Measurements from ENCODE around the gene ADARB1. TPM values are rescaled to one million over a fixed set of nuclear protein-coding genes. Genes with fewer than 3 reads are reported as not detected.

ADARB1 gene
- total RNA-seq, 1 experiment from 2014 or later = 7.9 TPM

DNA sequence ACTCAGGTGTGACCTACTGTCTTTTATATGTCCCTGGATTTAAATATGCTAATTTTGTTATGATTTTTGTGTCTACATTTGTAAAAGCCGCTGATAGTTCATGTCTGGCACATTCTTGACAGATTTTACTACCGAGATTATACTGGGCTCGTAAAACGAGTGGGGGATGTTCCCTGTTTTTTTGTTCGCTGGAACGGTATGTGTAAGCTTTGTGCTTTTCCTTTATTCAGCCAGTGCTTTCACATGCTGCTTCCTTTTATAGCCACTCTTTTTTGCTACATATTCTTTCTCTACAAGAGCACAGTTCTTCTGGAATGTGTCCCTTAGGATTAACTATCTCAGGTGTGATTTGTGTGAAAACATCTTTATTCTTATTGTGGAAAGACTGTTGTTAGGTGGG, 46.6 kb downstream of the ADARB1 start:
- DNase-seq (ENCODE audit: low read depth in 1 of 2, low spot score in 2 of 2) = no peak
- no peaks in the 10 kb centered on the region for H3K36me3 ChIP-seq
- no peak overlapping the region for H3K27ac ChIP-seq
- no peaks in the 10 kb centered on the region for H3K4me1 ChIP-seq (replicated peaks)
- no peaks in the 10 kb centered on the region for H3K27me3 ChIP-seq (replicated peaks)
- no peak overlapping the region for H3K4me3 ChIP-seq
- no peaks in the 10 kb centered on the region for H3K9me3 ChIP-seq (replicated peaks)

DNA sequence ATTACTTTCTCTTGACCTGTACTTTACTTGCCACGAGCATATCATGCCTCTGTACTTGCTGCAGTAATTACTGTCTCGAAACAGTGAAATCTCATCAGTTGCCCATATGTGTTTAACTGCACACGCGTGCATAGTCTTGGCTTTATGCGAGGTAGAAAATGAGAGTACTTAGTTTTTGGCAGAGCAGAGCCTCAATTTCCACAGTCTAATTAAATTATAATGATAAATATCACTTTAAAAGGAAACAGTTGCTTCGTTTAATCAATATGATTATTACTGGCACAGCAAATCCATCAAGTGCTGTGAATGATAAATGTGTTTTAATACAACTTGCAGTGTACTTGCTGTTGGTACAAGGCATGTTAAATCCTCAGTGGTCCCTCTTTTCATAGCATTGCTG, 47.6 kb downstream of the ADARB1 start:
- Histone ChIP-seq H3K36me3 (no peaks in the 10 kb centered on the region), H3K4me3 (no peak overlapping the region), H3K27ac (no peak overlapping the region), H3K27me3 (replicated peaks) (no peaks in the 10 kb centered on the region), H3K9me3 (replicated peaks) (no peaks in the 10 kb centered on the region), H3K4me1 (replicated peaks) (no peaks in the 10 kb centered on the region)
- no peak for DNase-seq (ENCODE audit: low read depth in 1 of 2, low spot score in 2 of 2)

DNA sequence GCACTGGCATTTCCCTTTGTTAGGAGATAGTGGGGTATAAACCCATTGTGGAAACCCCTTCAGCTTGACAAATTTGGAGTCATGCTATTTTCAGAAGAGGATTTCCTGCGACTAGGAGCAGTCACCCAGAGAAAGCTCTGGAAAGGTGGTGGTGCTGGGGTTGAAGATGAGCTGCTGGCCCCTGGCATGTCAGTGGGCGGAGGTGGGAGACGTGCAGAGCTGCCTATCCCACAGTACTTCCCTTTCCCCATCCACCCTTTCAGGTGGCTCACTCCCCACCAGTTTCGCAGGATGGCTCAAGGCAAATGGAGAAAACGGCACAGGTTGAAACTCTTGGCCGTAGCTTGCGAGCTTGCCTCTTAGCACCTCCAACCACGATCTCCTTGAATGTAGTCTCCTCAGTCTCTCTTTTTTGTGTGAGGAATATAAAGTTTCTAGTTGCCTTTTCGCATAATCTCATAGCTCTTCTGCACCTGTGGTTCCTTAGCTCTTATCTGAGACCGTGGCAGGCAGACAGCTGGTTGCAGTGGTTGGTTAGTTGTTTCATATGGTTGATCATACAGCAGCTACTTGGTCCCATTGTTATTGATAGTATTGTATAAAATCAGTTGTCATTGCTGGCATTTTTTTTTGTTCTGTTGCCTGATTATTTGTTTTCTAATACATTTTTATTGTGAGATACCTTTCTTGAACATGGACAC, 48.2 kb downstream of the ADARB1 start:
- DNase-seq (ENCODE audit: low read depth in 1 of 2, low spot score in 2 of 2) = no peak
- Histone ChIP-seq H3K4me1 (replicated peaks) (no peaks in the 10 kb centered on the region), H3K4me3 (no peak overlapping the region), H3K27me3 (replicated peaks) (no peaks in the 10 kb centered on the region), H3K9me3 (replicated peaks) (no peaks in the 10 kb centered on the region), H3K27ac (no peak overlapping the region), H3K36me3 (no peaks in the 10 kb centered on the region)

DNA sequence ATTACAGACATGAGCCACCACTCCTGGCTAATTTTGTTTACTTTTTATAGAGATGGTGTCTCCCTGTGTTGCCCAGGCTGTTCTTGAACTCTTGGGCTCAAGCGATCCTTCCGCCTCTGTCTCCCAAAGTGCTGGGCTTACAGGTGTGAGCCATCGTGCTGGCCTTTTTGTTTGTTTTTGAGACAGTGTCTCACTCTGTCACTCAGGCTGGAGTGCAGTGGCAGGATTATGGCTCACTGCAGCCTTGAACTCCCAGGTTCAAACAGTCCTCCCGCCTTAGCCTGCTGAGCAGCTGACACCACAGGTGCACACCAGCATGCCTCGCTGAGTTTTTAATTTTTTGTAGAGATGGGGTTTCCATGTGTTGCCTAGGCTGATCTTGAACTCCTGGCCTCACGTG, 49.1 kb downstream of the ADARB1 start:
- Histone ChIP-seq H3K4me1 (replicated peaks) (peaks cover 3% of the 10 kb centered on the region), H3K36me3 (no peaks in the 10 kb centered on the region), H3K4me3 (no peak overlapping the region), H3K9me3 (replicated peaks) (no peaks in the 10 kb centered on the region), H3K27ac (no peak overlapping the region), H3K27me3 (replicated peaks) (no peaks in the 10 kb centered on the region)
- no peak for DNase-seq (ENCODE audit: low read depth in 1 of 2, low spot score in 2 of 2)

DNA sequence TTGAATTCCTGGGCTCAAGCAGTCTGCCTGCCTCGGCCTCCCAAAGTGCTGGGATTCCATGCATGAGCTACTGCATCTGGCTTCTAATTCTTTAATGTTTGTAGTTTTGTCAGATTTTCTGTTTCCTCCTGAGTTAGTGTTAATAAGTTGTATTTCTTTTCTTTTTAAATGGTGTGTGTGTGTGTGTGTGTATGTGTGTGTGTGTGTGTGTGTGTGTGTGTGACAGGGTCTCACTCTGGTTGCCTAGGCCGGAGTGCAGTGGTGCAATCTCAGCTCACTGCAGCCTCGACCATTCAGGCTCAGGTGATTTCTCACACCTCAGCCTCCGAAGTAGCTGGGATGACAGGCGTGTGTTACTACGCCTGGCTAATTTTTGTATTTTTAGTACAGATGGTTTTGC, 50.2 kb downstream of the ADARB1 start:
- H3K27ac ChIP-seq = no peak overlapping the region

DNA sequence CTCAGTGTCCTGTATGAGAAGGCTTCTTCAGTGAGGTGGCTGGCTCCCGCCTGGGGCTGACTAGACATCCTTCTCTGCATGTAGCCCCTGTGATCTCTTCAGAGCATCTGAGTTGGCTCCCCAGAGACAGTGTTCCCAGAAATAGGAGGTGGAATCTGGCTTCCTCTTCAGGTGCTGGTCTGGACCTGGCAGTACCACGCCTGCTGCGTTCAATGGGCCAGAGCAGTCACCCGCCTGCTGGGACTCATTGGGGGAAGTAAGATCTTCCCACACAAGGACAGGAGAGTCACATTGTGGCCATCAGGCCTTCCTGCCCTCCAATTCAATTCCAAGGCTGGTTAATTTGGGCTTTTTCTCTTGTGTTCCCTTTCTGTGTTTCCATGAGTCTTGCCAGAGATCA, 51.0 kb downstream of the ADARB1 start:
- H3K27ac ChIP-seq = no peak overlapping the region
- no peak for DNase-seq (ENCODE audit: low read depth in 1 of 2, low spot score in 2 of 2)
- H3K9me3 ChIP-seq (replicated peaks) = no peaks in the 10 kb centered on the region
- no peaks in the 10 kb centered on the region for H3K27me3 ChIP-seq (replicated peaks)
- H3K36me3 ChIP-seq = no peaks in the 10 kb centered on the region
- no peak overlapping the region for H3K4me3 ChIP-seq
- peaks cover 20% of the 10 kb centered on the region for H3K4me1 ChIP-seq (replicated peaks)

More for the DNA sequence above, 50.2 kb downstream of the ADARB1 start:
- H3K4me3 ChIP-seq = no peak overlapping the region
- peaks cover 14% of the 10 kb centered on the region for H3K4me1 ChIP-seq (replicated peaks)
- H3K9me3 ChIP-seq (replicated peaks) = no peaks in the 10 kb centered on the region
- no peaks in the 10 kb centered on the region for H3K27me3 ChIP-seq (replicated peaks)
- DNase-seq (ENCODE audit: low read depth in 1 of 2, low spot score in 2 of 2) = no peak
- no peaks in the 10 kb centered on the region for H3K36me3 ChIP-seq

DNA sequence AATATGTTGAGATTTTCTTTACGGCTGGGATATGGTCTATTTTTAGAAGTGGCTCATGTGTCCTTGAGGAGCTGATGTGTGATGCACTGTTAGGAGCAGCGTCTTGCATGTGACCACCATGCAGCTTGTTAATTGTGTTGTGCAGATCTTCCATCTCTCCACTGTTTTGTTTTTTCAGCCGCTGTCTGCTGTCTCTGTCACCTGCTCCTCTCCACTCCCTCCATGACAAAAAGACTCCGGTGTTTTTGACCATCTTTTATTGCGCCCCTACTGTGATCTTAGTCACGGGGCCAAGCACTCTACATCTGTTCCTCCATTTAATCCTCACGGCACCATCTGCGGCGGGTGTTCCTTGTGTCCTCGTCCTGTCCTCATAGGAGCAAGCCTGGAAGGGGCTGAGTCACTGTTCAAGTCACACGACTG, 51.8 kb downstream of the ADARB1 start:
- Histone ChIP-seq H3K36me3 (no peaks in the 10 kb centered on the region), H3K27ac (no peak overlapping the region), H3K4me1 (replicated peaks) (peaks cover 29% of the 10 kb centered on the region), H3K9me3 (replicated peaks) (no peaks in the 10 kb centered on the region), H3K27me3 (replicated peaks) (no peaks in the 10 kb centered on the region), H3K4me3 (no peak overlapping the region)
- no peak for DNase-seq (ENCODE audit: low read depth in 1 of 2, low spot score in 2 of 2)

DNA sequence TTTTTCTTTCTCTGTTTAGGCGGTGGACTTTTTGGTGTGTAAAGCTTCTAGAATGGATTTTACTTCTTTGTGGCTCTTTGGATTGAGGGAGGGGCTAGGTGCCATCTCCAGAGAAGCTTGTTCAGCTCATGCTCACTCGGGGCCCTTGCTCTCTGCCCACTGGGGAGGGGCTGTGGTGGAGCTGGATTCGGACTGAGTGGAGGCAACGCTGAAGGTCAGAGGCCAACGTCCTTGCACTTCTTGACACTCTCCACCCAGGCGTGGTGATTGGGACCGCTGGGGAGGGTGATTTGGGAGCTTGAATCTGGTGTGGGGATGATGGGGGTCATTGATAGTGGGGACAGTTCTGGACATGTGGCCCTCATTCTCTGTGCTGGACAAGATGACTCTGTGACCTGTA, 52.6 kb downstream of the ADARB1 start:
- no peak overlapping the region for H3K27ac ChIP-seq

DNA sequence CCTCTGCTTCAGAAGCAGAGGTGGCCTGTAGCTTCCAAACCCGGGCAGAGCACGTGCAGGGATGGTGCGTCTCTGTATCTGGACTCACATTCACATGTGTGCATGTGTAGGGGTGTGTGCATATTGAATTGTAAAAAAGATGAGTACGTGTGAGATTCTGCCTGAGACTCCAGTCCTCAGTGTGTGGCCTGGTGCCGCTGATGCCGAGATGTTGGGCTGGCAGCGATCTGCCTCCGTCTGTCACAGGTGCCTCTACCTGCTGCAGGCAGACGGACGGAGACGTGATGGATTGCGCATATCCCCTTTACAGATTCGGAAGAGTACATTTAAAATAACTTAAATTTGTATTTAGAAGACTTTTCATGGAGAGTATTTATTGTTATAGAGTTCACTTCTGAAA, 53.6 kb downstream of the ADARB1 start:
- Histone ChIP-seq H3K27ac (no peak overlapping the region), H3K36me3 (no peaks in the 10 kb centered on the region), H3K4me3 (no peak overlapping the region), H3K9me3 (replicated peaks) (no peaks in the 10 kb centered on the region), H3K27me3 (replicated peaks) (no peaks in the 10 kb centered on the region), H3K4me1 (replicated peaks) (peaks cover 33% of the 10 kb centered on the region)
- DNase-seq (ENCODE audit: low read depth in 1 of 2, low spot score in 2 of 2) = no peak

More for the DNA sequence above, 52.6 kb downstream of the ADARB1 start:
- Histone ChIP-seq H3K9me3 (replicated peaks) (no peaks in the 10 kb centered on the region), H3K4me1 (replicated peaks) (peaks cover 33% of the 10 kb centered on the region), H3K36me3 (no peaks in the 10 kb centered on the region), H3K4me3 (no peak overlapping the region), H3K27me3 (replicated peaks) (no peaks in the 10 kb centered on the region)
- no peak for DNase-seq (ENCODE audit: low read depth in 1 of 2, low spot score in 2 of 2)

DNA sequence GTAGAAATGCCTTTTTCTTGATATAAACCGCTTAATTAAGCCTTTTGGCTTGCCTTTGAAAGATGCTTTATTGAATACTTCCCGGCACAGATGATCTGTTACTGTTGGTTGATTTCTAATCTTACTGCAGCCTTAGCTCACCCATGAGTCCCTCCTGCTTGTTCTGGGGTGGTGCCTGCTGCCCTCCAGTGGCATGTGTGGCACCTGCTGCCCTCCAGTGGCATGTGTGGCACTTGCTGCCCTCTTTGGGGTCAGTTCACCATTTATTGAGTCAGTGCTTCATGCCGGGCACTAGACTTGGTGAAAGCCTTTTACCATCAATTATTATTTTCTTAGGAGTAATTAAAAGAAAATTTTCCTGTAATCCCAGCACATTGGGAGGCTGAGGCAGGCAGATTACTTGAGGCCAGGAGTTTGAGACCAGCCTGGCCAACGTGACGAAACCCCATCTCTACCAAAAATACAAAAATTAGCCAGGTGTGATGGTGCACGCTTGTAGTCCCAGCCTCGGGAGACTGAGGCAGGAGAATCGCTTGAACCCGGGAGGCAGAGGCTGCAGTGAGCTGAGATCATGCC, 54.3 kb downstream of the ADARB1 start:
- Histone ChIP-seq H3K9me3 (replicated peaks) (no peaks in the 10 kb centered on the region), H3K36me3 (no peaks in the 10 kb centered on the region), H3K27ac (no peak overlapping the region), H3K4me3 (no peak overlapping the region), H3K27me3 (replicated peaks) (no peaks in the 10 kb centered on the region), H3K4me1 (replicated peaks) (peaks cover 33% of the 10 kb centered on the region)
- peak; percentile 63 to 79 for DNase-seq (ENCODE audit: low read depth in 1 of 2, low spot score in 2 of 2)

DNA sequence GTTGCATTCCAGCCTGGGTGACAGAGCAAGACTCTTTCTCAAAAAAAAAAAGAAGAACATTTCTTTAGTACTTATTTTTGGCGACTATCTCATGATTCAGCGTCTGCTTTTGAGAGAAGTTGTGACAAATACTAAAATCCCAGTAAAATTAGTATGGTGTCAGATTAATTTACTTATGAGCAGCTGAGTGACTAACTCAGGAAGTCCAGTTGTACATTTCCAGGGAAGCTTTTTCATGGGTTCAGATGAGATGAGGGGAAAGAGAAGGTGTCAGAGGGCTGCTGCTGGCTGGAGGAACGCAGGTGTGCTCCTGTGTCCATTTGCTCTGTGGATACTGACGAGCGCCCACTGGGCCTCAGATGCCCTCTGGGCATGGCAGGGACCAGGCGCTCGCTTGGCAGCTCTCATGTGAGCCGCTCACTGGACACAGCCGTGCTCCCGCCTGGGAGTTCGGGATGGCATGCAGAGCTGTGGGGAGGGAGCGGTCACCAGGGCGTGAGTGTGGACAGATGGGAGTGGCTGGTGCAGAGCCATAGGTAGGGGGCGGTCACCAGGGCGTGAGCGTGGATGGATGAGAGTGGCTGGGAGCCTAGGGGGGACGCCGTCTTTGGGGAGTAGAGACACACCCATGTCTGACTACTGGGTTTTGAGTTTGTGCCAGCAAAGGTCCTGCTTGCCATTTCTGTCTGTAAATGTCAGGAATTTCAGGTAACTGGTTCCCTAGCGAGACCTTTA, 55.0 kb downstream of the ADARB1 start:
- DNase-seq (ENCODE audit: low read depth in 1 of 2, low spot score in 2 of 2) = peak in 1 of 2 experiments; percentile 52
- Histone ChIP-seq H3K36me3 (no peaks in the 10 kb centered on the region), H3K9me3 (replicated peaks) (no peaks in the 10 kb centered on the region), H3K4me1 (replicated peaks) (peaks cover 33% of the 10 kb centered on the region), H3K4me3 (no peak overlapping the region), H3K27ac (peak overlapping the region; percentile 43), H3K27me3 (replicated peaks) (no peaks in the 10 kb centered on the region)

DNA sequence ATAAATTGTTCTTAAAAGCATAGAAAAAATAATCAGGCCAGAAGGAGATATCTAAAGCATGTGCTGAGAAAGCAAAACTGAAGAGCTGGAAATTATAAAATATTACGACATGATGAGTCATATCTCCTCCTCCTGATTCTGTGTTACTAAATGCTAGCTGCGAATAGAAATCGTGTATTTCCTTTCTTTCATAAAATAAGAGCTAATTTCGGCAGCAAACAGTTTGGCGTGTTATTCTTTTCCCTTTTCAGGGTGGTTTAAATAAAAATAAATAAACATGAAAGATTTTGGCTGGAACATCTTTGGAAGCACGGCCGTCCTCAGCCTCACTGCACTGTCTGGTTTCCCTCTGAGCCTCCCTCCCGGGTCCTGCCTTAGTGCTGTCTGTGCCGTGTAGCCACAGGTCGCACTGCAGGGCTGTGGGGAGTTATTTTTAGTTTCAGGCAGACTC, 56.0 kb downstream of the ADARB1 start:
- H3K4me1 ChIP-seq (replicated peaks) = peaks cover 34% of the 10 kb centered on the region
- no peaks in the 10 kb centered on the region for H3K36me3 ChIP-seq
- no peaks in the 10 kb centered on the region for H3K27me3 ChIP-seq (replicated peaks)
- H3K9me3 ChIP-seq (replicated peaks) = no peaks in the 10 kb centered on the region
- H3K27ac ChIP-seq = peak overlapping the region; percentile 43
- no peak overlapping the region for H3K4me3 ChIP-seq
- peak; percentile 78 to 89 for DNase-seq (ENCODE audit: low read depth in 1 of 2, low spot score in 2 of 2)

DNA sequence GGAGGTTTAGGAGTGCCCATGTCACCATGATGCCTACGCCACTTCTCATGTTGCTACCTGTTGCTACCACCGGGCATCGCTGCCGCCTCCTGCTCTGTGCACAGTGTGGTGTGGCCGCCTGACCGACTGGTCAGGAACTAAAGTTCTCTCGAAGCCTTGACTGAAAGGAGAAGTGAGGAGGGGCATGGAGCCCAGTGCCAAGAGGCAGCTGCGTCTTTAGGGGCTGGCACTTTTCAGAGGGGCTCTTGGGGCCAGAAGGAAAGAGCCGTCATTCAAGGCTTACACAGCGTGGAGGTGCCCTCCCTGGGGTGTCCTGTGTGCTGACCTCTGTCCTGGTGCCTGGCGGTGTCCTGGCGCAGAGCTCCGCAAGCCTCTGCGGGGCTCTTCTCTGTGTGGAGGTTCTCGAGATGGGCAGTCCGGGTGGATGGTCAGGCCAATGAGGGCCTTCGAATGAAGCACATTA, 57.2 kb downstream of the ADARB1 start:
- H3K36me3 ChIP-seq = no peaks in the 10 kb centered on the region
- no peak overlapping the region for H3K27ac ChIP-seq
- no peaks in the 10 kb centered on the region for H3K27me3 ChIP-seq (replicated peaks)
- H3K9me3 ChIP-seq (replicated peaks) = no peaks in the 10 kb centered on the region
- no peak overlapping the region for H3K4me3 ChIP-seq
- no peak for DNase-seq (ENCODE audit: low read depth in 1 of 2, low spot score in 2 of 2)
- H3K4me1 ChIP-seq (replicated peaks) = peaks cover 46% of the 10 kb centered on the region
